ENCODE measurements around the gene TMEM240. TPM values are rescaled to one million over a fixed set of nuclear protein-coding genes. Genes with fewer than 3 reads are reported as not detected.
A peak's percentile ranks its signal among the peaks of the same experiment; 100 is the strongest.

TMEM240 gene
- total and polyA plus RNA-seq, 9 of the 15 experiments (the other 6 are each of a cell fraction or from before 2014, with no cell fraction given) = 0.24 to 2.0 (median 0.69) TPM; not detected in 5

- TF ChIP-seq MGA (IDR thresholded peaks at IDR 0.05) (peak; percentile 5; the same call in 1 of the 2 replicates), MYBL2 (IDR thresholded peaks at IDR 0.05; ENCODE audit: low read depth) (no peak), MYBL2 (CRISPR knock-in tag; IDR thresholded peaks at IDR 0.05; ENCODE audit: borderline replicate concordance) (no peak), ZNF143 (CRISPR knock-in tag; IDR thresholded peaks at IDR 0.05) (no peak), POLR2AphosphoS5 (IDR thresholded peaks at IDR 0.05; ENCODE audit: control insufficient read depth, insufficient read depth, low read depth, low read length) (peak; percentile 58; the same call in 1 of the 2 replicates), HDAC2 (IDR thresholded peaks at IDR 0.05) (peak; percentile 89), ARID2 (IDR thresholded peaks at IDR 0.05) (no peak), SAFB (IDR thresholded peaks at IDR 0.05; ENCODE audit: borderline replicate concordance, low read depth, low read length) (peak; percentile 99), PPARD (CRISPR knock-in tag; IDR thresholded peaks at IDR 0.05) (no peak), BMI1 (IDR thresholded peaks at IDR 0.05; ENCODE audit: low read length) (peak; percentile 58; the same call in 1 of the 2 replicates), HCFC1 (IDR thresholded peaks at IDR 0.05; ENCODE audit: low read depth, low read length) (peak; percentile 88), SETDB1 (IDR thresholded peaks at IDR 0.05; ENCODE audit: low read length) (peak; percentile 93), ZNF76 (CRISPR knock-in tag; IDR thresholded peaks at IDR 0.05; ENCODE audit: borderline replicate concordance) (no peak), ZNF184 (CRISPR knock-in tag; IDR thresholded peaks at IDR 0.05) (no peak), KDM2B (CRISPR knock-in tag; IDR thresholded peaks at IDR 0.05) (peak; percentile 63; the same call in 1 of the 2 replicates), NRF1 (conservative IDR thresholded peaks at IDR 0.05 in 1 of 2, IDR thresholded peaks at IDR 0.05 in 1 of 2) (peak; percentile 98), ZC3H11A (IDR thresholded peaks at IDR 0.05; ENCODE audit: low read depth, low read length) (no peak; the same call in 1 of the 2 replicates), RFX5 (IDR thresholded peaks at IDR 0.05; ENCODE audit: low read depth, low read length) (no peak)
Observed at GRCh38 chr1:1511533-1512285, 28.7 kb downstream of the TMEM240 start, which contains the start of gene ATAD3A (continued).
